AG20443 (cell line): ENCODE results near the gene SEMA7A.

Source experiments
- DNase-seq: peaks from one replicate; pipeline ENCODE4 v3.0.0; 2012; ENCODE audit warnings: low spot score, mixed read lengths

The SEMA7A gene

DNA sequence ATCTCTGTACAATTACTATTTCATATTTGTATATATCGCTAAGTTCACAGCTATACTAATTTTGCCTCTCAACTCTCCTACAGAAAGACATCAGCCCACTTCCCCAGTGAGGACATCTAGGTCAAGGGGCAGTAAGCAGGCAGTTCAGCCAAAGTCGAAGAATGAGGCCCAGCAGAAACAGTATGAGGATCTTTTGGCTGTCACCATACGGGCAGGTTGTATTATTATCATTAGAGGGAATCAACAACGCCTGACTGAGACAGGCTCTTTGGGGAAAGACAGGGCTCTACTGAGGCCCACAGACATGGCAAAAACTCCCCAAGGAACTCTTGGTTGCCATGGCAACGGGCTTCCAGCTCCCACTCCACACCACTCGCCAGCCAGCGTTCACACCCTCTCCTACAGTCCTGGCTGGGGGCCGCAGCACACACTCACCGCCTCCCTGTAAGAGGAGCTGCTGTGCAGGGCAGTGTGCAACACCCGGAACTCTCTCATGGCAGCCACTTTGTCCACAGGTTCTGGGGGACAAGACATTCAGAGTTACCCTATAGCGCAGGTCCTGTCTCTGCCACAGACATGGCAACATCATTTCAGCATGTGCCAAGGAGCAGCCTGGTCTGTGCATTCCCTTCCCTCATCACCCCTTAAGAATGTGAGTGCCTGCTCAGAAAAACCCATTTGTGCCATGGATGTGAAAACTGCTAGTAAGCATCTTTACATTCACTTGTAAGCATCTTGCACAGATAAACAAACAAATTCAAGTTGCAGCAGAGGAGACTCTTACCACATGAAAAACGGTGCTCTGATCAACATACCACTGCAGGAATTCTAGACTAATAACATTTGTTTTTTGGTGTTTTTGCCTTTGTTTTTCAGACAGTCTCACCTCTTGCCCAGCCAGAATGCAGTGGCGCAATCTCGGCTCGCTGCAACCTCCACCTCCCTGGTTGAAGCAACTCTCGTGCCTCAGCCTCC is 18.4 kb upstream of the SEMA7A start:
- no peak for DNase-seq

DNA sequence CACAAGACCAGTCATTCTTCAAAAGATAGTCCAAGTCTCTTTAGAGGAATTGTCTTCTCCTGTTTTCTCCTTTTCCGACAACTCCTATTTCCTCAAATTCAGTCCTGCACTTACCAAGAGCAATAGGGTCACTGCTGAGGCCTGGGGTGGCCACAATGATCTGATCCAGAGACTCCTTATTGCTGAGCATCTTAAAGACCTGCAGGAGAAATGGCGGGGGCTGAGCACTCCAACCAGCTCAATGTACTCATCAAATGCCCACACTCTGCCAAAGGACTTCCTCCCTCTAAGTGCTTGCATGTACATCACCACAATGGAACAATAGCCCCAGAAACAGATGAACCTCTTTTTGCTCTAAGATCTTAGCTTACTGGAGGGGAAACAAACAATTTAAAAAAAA is 17.6 kb upstream of the SEMA7A start:
- no peak for DNase-seq

DNA sequence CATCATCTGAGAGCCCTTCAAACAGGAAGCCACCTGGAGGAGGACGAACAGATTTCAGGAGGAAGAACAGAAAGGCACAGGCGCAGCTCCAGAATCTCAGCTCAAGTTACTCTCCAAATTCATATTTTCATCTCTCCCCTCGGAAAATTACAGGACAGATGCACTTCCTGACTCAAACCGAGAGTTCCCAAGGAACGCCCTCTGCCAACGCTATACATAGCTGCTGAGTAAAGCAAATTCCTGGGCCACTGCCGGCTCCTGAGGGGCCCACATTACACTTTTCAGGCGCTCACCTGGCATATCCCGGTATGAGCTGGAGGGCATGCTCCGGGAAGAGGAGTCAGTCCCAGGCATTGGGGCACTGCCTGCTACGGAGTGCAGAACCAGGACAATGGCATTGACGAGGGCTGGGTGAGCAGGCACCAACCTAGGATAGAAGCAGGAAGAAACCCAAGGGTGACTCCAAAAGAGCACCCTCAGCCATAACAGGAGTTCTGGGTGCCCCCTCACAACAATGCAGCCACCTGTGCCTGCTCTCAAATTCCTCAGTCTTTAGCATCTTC is 16.0 kb upstream of the SEMA7A start:
- DNase-seq, result no peak

DNA sequence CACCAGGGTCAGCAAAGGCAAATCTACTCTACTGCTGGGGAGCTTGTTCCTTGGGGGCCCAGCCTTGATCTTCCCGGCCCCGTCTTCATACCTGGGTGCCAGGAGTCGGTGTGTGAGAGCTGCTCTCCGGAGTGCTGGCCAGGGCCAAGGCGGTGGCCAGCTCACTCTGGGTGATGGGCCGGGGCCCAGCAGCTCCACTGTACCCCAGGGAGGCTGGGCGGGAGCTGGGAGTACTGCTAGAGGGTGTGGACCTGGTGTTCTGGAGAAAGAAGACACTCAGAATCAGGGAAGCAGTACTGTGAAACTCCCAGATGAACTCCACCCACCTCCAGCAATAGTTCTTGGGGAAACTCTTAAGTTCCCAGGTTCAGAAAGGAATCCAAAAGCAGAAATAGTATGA is 15.3 kb upstream of the SEMA7A start:
- DNase-seq, result no peak

DNA sequence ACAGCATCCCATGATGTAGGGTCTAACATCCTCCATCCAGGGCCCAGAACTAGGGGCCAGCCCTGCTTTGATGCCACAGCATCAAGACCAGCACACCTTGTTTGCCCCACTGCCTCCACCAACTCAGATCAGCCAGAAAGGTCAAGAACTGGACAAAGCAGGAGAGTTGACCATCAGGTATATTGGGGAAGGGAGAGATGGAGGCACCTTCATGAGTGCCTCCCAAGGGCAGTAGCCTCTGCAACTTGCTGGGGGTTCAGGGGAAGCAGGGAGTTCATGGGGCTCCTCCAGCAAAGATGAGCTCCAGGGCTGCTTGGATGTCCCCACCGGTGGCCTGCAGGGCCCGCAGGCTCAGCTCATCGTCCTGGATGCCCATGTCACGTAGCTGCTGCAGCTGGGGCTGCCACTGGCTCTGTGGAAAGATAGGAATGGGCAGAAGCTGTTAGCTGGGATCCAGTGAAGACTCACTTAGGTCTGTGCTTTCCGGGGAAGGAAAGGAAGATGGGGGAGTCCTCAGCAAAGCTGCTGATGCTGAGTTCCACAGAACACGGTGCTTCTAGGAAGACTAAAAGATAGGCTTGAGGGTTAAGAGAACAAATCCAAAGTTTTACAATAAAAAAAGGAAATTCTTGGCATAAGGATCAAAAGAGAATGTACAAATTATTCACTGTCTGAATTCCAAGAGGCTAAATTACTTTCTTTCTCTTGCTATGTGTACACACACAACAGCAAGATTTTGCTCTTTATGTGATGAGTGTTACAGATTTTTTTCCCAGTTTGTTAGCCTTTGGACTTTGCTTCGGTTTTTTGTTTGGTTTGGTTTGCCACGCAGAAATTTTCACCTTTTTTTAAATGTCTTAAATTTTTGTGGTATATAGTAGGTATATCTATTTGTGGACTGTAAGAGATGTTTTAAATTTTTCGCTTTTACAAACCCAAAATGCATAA is 12.3 kb upstream of the SEMA7A start:
- no peak for DNase-seq

DNA sequence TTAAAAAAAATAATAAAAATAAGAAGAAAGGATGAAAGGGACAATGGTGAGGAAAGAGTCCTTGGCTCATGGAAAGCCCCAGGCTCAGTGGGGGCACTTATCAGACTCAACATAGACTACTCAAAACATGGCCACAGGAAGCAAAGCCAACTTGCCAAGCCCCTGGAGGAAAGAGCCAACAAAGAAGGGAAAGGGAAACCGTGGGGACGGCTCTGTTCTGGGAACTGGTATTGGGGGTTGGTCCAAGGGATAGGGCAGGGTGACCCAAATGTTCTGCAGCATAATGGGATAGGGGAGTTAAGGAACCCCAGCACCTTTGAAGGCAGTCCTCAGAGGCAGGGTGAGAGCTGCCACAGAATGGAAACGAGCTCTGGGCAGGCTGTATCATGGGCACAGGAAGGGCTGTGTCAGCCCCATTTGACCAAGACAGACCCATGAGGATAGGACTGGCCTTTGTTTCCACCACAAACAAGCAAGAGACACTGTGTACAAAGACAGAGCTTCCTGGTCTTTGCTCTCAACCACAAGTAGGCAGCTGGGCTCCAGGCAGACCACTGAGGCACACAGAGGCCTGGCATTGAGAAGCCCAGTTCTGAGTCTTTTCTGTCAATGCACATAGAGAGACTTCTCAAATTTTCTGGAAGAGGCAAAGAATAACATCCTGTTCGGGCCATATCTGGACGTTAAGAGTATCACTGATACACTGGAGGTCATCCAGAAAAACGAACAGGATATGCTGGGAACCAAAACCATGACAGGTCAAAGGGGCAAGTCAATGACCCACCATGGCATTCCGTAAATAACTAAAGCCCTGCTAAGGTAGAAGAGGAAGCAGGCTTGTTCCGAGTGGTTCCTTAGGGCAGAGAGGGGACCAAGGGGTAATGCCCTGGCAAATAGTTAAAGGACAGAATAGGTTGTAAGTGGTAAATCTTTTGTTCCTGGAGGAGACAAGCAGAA is 10.6 kb upstream of the SEMA7A start:
- DNase-seq, result no peak

DNA sequence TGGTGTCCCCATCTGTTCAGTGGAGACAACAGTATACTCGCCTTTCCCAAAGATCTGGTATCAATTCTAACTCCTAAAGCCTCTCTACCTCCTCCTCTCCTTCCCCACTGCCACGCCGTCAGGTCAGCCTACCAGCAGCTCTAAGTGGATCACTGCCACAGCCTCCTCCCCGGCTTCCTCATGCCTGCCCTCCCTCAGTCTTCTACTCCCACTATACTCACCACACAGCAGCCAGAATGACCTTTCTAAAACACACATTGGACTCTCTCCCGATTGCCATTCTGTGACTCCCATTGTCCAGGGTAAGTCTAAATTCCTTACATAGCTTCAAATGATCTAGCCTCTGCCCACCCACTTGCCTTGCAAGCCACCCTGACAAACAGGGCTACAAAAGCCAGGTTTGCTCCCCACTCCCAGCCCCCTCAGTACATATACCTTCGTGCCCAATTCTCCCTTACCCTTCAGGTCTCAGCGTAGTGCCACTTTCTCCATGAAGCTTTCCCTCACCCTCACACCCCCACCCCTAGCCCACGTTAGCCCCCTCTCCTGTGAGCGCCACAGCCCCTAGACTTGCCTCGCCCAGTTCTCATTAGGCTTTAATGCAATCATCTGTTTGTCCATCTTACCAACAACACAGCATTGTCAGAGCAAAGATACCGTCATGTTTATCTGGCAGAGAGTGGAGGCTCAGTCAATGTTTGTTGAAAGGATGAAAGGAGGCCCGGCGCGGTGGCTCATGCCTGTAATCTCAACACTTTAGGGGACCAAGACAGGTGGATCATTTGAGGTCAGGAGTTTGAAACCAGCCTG is 9.5 kb upstream of the SEMA7A start:
- peak; percentile 63 for DNase-seq

DNA sequence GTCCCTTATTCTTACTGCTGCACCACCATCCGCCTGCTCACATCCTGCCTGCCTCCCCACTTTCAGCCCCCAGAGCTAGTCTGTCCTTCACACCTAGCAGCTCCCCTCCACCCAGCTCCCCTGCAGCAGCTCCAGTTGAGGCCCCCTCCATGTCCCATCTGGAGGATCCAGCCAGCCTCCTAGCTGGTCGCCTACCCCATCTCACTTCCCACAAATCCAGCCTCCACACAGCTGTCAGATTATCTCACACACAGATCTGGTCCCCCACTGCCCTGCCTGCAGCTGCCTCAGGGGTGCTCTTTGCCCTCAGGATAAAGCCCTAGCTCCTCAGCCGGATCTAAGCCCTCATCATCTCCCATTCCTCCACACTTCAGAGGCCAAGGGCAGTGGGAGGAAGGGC is 8.8 kb upstream of the SEMA7A start:
- DNase-seq, result no peak

DNA sequence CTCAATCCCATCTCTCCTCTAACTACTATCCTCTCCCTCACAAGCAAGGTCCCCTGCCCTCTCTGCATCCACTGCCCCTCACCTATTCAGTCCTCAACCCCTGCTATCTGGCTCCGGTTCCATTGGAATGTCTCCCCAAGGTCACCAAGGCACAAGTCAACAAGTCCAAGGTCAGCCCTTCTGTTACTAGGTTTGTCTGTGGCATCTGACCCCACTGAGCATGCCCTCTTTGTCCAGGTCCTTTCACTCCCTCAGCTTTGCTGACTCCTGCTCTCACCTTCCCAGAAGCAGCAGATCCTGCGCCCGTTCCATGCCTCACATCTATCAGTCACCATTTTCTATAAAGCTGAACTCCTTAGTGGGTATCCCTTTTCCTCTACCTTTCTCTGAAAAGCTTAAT is 8.3 kb upstream of the SEMA7A start:
- DNase-seq, result no peak

DNA sequence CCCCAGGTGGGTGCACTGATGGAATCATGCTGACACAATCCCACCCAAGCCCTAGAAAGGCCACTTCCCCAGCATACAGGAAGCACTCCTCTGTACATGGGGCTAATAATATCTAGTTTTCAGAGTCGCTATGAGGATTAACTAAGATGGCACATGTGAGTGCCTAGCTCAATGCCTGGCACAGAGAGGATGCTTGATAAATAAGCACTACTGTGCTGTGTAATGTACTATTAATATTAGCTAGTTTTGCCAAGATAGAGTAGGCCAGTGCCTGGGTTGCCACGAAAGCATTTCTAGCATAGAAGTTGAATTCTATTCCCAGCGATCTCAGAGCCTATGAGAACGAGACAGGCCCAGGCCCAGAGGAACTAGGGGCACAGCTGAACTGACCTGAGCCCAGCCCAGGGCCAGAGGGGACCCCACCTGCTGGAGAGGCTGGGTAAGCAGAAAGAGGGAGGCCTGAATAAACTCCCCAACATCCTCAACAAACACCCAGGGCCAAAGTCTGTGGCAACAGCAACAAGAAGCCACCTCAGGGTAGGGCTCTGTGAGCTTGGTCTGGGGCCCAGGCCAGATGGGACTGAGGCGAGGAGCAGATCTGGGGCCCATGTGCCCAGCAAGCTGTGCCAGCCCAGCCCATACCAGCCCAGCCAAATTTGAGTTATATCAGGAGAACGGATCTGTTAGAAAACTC is 7.6 kb upstream of the SEMA7A start:
- no peak for DNase-seq

DNA sequence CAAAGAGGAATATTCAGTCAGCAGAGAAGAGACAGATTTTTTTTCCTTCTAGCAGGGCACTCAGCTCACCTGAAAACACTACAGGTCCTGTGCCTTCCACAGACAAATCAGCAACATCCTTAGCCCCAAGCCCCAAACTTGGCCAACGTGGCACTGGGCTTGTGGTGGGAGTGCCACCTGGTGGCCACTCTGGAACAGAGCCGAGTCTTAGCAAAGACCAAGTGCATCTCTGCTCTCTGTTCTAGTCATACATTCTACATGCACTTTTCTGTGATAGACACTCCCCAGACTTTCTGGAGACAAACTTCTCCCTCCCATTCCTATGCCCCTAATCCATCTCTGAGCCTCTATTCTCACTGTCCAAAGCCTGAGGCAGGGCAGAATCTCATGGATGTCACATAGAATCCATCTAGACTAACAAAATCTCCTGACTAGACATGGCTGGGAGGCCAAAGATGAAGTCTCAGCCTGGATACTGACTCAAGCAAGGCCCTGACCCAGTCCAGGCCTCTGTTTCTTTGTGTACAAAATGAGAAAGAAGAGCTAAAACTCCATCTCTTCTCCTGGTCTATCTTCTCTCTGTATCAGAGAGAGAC is 5.1 kb upstream of the SEMA7A start:
- peak; percentile 86 for DNase-seq

DNA sequence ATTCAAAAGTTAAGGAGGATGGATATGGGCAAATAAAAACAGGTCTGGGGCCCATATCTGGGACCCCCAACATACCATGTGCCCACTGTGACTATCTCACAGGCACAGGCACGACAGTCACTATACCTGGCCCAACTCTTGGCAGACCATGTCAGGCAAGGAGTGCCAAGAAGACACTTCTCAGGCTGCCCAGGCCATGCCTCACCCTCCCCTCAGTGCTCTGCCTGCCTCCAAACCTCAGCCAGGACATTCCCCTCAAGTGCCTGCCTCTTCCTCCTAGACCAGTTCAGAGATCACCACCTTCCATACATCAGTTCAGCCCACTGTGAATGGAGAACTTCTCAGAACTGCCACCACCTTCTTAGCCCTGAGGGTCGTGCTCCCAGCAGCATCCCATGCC is 4.4 kb upstream of the SEMA7A start:
- no peak for DNase-seq

DNA sequence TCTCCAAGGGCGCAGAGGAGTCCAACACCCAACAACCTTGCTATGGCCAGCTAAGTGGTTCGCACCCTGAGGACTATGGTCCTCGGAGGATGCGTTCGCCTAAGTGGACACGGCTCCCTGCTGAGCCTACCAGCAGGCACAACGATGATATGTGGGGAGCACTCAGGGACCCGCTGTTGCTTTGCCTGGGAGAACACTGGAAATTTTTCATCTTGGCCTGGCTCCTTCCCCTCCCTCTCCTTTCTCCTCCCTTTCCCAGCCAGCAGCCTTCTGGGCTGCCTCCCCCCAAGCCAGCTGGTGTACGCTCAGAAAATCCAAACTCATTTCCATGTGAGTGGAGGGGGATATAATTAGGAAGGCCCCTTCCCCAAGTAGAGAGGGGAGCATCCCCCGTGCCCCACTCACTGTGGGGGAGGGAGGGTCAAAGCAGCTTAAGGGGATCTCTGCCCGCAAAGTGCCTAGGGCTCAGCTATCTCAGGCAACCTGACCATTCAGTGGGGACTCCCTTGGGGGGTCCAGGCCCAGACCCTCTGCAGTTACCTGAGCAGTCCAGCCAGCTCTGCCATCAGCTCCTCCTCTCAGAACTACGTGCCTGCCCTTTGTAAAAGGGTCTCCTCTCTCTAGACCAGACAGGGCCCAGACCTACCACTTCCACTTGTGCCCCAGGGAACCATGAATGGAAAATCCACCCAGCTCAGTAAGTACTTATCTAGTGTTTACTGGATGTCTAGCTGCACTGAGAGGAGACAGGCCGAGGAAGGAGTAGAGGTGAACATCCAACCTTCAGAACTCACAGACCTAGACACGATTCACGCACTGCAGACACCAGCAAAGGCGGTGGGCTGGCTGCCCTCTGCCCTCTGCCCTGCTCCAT is 742 bp upstream of the SEMA7A start:
- DNase-seq, result no peak

DNA sequence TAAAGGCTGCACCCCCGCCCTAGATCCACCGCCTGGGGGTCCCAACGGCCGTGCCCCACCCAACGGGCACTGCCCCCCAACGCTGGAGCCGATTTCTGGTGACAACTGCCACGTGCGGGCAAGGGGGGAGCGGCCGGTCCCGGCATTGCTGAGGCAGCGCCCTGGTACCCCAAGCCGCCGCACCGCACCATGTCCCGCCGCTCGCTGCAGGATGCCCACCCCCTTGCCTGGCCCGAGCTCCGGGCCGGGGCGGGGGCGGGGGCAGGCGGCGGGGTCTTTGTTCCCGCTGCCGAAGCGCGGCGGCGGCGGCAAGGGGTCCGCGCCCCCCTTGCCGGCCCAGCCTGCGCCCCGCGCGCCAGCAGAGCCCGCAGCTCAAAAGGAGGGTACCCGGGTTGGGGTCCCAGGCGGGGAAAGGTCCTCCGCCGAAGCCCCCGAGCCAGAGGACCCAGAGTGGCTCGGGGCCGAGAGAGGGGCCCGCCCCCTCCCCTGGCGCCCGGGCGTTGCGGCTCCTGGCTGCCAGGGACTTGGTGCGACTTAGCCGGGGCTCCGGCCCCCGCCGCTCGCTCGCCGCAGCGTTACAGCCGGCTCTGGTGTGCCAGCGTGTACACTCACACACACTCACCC is 678 bp downstream of the SEMA7A start:
- peak; percentile 61 for DNase-seq

DNA sequence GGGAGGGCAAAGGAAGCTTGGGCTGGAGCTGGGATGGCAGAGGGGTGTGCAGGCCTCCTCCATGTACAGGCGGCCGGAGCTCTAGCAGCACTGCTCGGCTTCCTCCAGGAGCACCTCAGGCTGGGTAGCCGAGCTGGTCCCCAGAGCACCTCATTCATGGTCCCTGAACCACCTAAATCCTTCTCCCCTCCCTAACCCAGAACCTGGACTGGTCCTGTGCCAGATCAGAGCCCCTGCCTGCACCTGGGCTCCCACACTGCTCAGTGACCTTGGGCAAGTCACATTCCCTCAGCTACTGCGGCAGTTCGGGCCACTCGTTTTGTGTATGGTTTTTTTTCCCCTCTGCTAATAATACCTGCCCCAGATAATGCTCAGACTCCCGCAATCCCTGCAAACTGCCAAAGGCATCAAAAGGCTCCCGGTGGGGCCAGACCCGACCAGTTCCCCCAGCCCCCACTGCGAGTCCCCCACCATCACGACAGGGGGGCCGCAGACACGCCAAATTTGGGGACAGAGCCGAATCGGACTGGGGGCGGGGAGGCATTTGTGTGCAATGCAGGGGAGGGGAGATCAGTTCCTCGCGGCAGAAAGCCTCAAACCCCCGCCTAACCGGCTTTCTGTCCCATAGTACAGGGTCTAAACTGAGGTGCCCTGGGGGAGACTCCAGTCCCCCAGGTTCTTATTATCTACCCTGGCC is 1.3 kb downstream of the SEMA7A start:
- DNase-seq, result no peak

DNA sequence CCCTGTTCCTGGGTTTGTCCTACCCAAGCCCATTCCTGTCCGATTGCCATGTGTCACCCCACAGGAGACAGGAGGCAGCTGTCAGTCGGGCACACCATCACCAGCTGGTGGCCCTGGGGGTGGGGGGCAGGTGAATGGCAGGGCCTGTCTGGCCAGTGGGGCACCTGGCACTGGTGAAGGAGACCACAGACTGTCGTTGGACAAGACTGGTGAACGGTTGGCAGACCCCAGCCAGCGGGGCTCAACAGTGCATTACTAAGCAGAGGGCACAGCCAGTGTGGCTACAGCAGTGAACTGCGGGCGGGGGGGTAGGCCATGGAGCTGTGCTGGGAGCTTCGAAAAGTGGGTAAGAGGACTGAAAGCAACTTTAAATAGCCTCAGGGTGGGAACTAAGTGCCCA is 2.1 kb downstream of the SEMA7A start:
- DNase-seq, result no peak

DNA sequence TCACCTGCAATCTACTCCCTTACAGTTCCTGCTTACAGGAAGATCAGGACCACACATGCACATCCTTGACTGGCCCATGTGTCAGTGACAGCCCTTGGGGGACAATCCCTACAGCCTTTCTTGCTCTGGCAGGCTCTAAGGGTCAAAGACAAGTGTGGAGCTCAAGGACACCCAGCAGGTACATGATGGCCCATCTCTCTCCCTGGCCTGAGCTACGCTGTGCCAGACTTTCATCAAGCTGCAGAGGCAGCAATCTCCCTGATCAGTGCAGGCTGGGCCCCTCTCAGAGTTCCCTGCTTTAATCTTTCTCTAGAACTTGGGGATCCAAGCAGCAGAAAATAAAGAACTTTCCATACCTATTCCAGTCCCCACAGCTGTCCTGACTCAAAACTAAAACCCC is 2.6 kb downstream of the SEMA7A start:
- no peak for DNase-seq
